Measurements from ENCODE around the gene PRG3. TPM values are rescaled to one million over a fixed set of nuclear protein-coding genes. Genes with fewer than 3 reads are reported as not detected.
A peak's percentile ranks its signal among the peaks of the same experiment; 100 is the strongest.

PRG3 gene
- total and polyA plus RNA-seq, 2 donors (not counting 3 experiments of a cell fraction or from before 2014, with no cell fraction given) = not detected

GRCh38 chr11:57335023-57335342 is 46.0 kb downstream of the PRG3 start:
- peaks cover 17% of the 10 kb centered on the region for H3K4me1 ChIP-seq (ENCODE audit: control insufficient read depth, extremely low read depth, insufficient read depth, low read length)
- no peaks in the 10 kb centered on the region for H3K9me3 ChIP-seq (replicated peaks; ENCODE audit: control insufficient read depth, insufficient read depth, low read length)
- peak overlapping the region; percentile 85 for H3K9ac ChIP-seq (replicated peaks; ENCODE audit: extremely low read depth, insufficient read depth, low read length)
- peaks cover 28% of the 10 kb centered on the region for H3K79me2 ChIP-seq (ENCODE audit: control insufficient read depth, insufficient read depth, low read length)
- peak overlapping the region; percentile 61 for H3K4me2 ChIP-seq (ENCODE audit: insufficient read depth, low read length)
- no peaks in the 10 kb centered on the region for H3K9me1 ChIP-seq (replicated peaks; ENCODE audit: control insufficient read depth, extremely low read depth, insufficient read depth, low read length)
- ChIA-PET POLR2A (interaction anchor here (1.1 kb wide), 1 partner anchor 9 kb away, joined by 4 read pairs; no protein-coding TSS in a partner anchor), CTCF (interaction anchor here (1.1 to 1.6 kb wide), 7 partner anchors 11 to 494 kb away, joined by 3 to 10 read pairs (median 5); no protein-coding TSS in a partner anchor)
- peak overlapping the region; percentile 65 for H2AFZ ChIP-seq (ENCODE audit: low read depth, low read length)
- peaks cover 19 to 23% of the 10 kb centered on the region in 2 experiments for H3K36me3 ChIP-seq (ENCODE audit: control insufficient read depth in 2 of 2, extremely low read depth in 1 of 2, insufficient read depth in 2 of 2, low read length in 2 of 2)
- FAIRE-seq (no peak), DNase-seq (ENCODE audit: low read depth, low spot score) (no peak)
- intact Hi-C loops (cut with micrococcal nuclease) = loop anchor here (1.0 to 5.0 kb wide), 4 partner anchors 10 to 332 kb away; partner anchors contain the start of gene ZDHHC5
- H4K20me1 ChIP-seq (replicated peaks; ENCODE audit: control insufficient read depth, extremely low read depth, insufficient read depth, low read length) = no peaks in the 10 kb centered on the region
- BruUV-seq (replicated peaks) = no TSS peak
- dilution Hi-C loops (cut with MboI; ENCODE audit: extremely low pct_ligation_motif_present, low sequenced_read_pairs) = no loop called here
- H3K27me3 ChIP-seq (ENCODE audit: control insufficient read depth in 2 of 2, insufficient read depth in 2 of 2, low read length in 2 of 2) = peaks cover 4 to 8% of the 10 kb centered on the region in 2 experiments
- TF ChIP-seq POLR2A (IDR thresholded peaks at IDR 0.05; ENCODE audit: low read depth, low read length) (no peak), CTCF (IDR thresholded peaks at IDR 0.05; ENCODE audit: extremely low read depth in 1 of 2, insufficient read depth in 1 of 2, low read depth in 1 of 2, low read length in 2 of 2) (no peak), EZH2 (IDR thresholded peaks at IDR 0.05; ENCODE audit: borderline replicate concordance, low read depth, low read length, severe bottlenecking) (no peak), MAX (IDR thresholded peaks at IDR 0.05; ENCODE audit: insufficient read depth, insufficient read length) (no peak)
- H3K4me3 ChIP-seq (replicated peaks in 1 of 3; ENCODE audit: insufficient read depth in 1 of 3, low read depth in 1 of 3, low read length in 3 of 3) = peak overlapping the region; percentile 58 to 82 (median 61)
- peak overlapping the region; percentile 54 for H3K27ac ChIP-seq (ENCODE audit: insufficient read depth, low read depth, low read length)

Data from endothelial cell of umbilical vein (primary cell).